Measurements from ENCODE around the gene PPP1R12C. TPM values are rescaled to one million over a fixed set of nuclear protein-coding genes. Genes with fewer than 3 reads are reported as not detected.

The PPP1R12C gene
- total and polyA plus RNA-seq, 7 donors = 20.5 to 59.1 (median 28.5) TPM

DNA sequence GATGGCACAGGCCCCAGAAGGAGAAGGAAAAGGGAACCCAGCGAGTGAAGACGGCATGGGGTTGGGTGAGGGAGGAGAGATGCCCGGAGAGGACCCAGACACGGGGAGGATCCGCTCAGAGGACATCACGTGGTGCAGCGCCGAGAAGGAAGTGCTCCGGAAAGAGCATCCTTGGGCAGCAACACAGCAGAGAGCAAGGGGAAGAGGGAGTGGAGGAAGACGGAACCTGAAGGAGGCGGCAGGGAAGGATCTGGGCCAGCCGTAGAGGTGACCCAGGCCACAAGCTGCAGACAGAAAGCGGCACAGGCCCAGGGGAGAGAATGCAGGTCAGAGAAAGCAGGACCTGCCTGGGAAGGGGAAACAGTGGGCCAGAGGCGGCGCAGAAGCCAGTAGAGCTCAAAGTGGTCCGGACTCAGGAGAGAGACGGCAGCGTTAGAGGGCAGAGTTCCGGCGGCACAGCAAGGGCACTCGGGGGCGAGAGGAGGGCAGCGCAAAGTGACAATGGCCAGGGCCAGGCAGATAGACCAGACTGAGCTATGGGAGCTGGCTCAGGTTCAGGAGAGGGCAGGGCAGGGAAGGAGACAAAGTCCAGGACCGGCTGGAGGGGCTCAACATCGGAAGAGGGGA is 1.1 kb downstream of the PPP1R12C start:
- Histone ChIP-seq H3K4me1 (peaks cover 15% of the 10 kb centered on the region), H3K9me3 (no peaks in the 10 kb centered on the region), H3K27me3 (ENCODE audit: insufficient read depth in 3 of 3, low read length in 2 of 3) (no peaks in the 10 kb centered on the region), H3K27ac (peak overlapping the region; percentile 83), H3K4me3 (peak overlapping the region; percentile 89), H3K36me3 (ENCODE audit: insufficient read depth in 1 of 2, low read depth in 1 of 2) (peaks cover 0 to 3% of the 10 kb centered on the region in 2 donors)
- intact Hi-C loops (cut with DNase I) = no loop called here
- ATAC-seq (peak in 1 of 4 donors; percentile 7), DNase-seq (peak; percentile 65 to 80)
- TF ChIP-seq, protein P1, sequence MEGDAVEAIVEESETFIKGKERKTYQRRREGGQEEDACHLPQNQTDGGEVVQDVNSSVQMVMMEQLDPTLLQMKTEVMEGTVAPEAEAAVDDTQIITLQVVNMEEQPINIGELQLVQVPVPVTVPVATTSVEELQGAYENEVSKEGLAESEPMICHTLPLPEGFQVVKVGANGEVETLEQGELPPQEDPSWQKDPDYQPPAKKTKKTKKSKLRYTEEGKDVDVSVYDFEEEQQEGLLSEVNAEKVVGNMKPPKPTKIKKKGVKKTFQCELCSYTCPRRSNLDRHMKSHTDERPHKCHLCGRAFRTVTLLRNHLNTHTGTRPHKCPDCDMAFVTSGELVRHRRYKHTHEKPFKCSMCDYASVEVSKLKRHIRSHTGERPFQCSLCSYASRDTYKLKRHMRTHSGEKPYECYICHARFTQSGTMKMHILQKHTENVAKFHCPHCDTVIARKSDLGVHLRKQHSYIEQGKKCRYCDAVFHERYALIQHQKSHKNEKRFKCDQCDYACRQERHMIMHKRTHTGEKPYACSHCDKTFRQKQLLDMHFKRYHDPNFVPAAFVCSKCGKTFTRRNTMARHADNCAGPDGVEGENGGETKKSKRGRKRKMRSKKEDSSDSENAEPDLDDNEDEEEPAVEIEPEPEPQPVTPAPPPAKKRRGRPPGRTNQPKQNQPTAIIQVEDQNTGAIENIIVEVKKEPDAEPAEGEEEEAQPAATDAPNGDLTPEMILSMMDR (IDR thresholded peaks at IDR 0.05) = no peak
- WGBS, 3 donors = 2 to 4% (median 4%) methylated on average over 25 of the region's 25 CpGs

DNA sequence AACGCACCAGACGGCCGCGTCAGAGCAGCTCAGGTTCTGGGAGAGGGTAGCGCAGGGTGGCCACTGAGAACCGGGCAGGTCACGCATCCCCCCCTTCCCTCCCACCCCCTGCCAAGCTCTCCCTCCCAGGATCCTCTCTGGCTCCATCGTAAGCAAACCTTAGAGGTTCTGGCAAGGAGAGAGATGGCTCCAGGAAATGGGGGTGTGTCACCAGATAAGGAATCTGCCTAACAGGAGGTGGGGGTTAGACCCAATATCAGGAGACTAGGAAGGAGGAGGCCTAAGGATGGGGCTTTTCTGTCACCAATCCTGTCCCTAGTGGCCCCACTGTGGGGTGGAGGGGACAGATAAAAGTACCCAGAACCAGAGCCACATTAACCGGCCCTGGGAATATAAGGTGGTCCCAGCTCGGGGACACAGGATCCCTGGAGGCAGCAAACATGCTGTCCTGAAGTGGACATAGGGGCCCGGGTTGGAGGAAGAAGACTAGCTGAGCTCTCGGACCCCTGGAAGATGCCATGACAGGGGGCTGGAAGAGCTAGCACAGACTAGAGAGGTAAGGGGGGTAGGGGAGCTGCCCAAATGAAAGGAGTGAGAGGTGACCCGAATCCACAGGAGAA is 1.9 kb downstream of the PPP1R12C start:
- ATAC-seq (no peak), DNase-seq (peak in 1 of 2 donors; percentile 34)
- Histone ChIP-seq H3K4me3 (peak overlapping the region; percentile 89), H3K36me3 (ENCODE audit: insufficient read depth in 1 of 2, low read depth in 1 of 2) (peaks cover 0 to 3% of the 10 kb centered on the region in 2 donors), H3K4me1 (peaks cover 15% of the 10 kb centered on the region), H3K27ac (peak overlapping the region; percentile 83), H3K27me3 (ENCODE audit: insufficient read depth in 3 of 3, low read length in 2 of 3) (no peaks in the 10 kb centered on the region), H3K9me3 (no peaks in the 10 kb centered on the region)
- 51 to 53% (median 53%) methylated on average over 13 of the region's 13 CpGs for WGBS, 3 donors
- intact Hi-C loops (cut with DNase I) = no loop called here
- TF ChIP-seq, protein P1 (IDR thresholded peaks at IDR 0.05) = no peak

DNA sequence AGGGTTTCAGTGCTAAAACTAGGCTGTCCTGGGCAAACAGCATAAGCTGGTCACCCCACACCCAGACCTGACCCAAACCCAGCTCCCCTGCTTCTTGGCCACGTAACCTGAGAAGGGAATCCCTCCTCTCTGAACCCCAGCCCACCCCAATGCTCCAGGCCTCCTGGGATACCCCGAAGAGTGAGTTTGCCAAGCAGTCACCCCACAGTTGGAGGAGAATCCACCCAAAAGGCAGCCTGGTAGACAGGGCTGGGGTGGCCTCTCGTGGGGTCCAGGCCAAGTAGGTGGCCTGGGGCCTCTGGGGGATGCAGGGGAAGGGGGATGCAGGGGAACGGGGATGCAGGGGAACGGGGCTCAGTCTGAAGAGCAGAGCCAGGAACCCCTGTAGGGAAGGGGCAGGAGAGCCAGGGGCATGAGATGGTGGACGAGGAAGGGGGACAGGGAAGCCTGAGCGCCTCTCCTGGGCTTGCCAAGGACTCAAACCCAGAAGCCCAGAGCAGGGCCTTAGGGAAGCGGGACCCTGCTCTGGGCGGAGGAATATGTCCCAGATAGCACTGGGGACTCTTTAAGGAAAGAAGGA is 2.8 kb downstream of the PPP1R12C start:
- DNase-seq (peak in 1 of 2 donors; percentile 40), ATAC-seq (no peak)
- no peaks in the 10 kb centered on the region for H3K27me3 ChIP-seq (ENCODE audit: insufficient read depth in 3 of 3, low read length in 2 of 3)
- intact Hi-C loops (cut with DNase I) = no loop called here
- peak overlapping the region; percentile 3 for H3K27ac ChIP-seq
- WGBS, 3 donors = 77 to 86% (median 81%) methylated on average over 8 to 9 of the region's 9 CpGs
- H3K9me3 ChIP-seq = no peaks in the 10 kb centered on the region
- peaks cover 15% of the 10 kb centered on the region for H3K4me1 ChIP-seq
- H3K4me3 ChIP-seq = peak overlapping the region; percentile 89
- H3K36me3 ChIP-seq (ENCODE audit: insufficient read depth in 1 of 2, low read depth in 1 of 2) = peaks cover 3 to 4% of the 10 kb centered on the region in 2 donors
- TF ChIP-seq, protein P1 (IDR thresholded peaks at IDR 0.05) = no peak

DNA sequence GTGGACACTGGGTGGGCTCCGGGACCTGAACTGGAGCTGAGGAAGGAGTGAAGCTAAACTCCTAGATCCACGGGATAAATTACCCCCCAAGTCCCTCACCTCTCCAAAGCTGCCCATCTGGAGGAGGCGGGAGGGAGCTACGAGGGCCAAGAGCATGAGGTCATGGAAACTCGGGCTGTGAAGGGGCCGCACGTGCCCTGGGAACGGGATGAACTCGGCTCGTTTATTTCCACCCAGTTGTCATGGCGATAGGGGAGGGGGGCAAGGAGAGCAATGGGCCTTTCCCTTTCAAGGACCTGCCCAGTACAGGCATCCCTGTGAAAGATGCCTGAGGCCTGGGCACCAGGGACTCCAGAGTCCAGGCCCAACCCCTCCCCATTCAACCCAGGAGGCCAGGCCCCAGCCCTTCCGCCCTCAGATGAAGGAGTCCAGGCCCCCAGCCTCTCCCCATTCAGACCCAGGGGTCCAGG is 3.8 kb downstream of the PPP1R12C start:
- Histone ChIP-seq H3K27me3 (ENCODE audit: insufficient read depth in 3 of 3, low read length in 2 of 3) (no peaks in the 10 kb centered on the region), H3K4me1 (peaks cover 15% of the 10 kb centered on the region), H3K27ac (peak overlapping the region; percentile 66), H3K9me3 (no peaks in the 10 kb centered on the region), H3K36me3 (ENCODE audit: insufficient read depth in 1 of 2, low read depth in 1 of 2) (peaks cover 3 to 15% of the 10 kb centered on the region in 2 donors), H3K4me3 (peak overlapping the region; percentile 41)
- intact Hi-C loops (cut with DNase I) = no loop called here
- ATAC-seq (peak in 1 of 4 donors; percentile 38), DNase-seq (peak; percentile 81 to 91)
- 11 to 24% (median 20%) methylated on average over 9 to 12 of the region's 12 CpGs for WGBS, 3 donors
- TF ChIP-seq, protein P1 (IDR thresholded peaks at IDR 0.05) = no peak
